Neural progenitor cell (in vitro differentiated cells): Measurements from ENCODE around the gene AMMECR1.

ENCODE experiments used
- EZH2 ChIP-seq: fragments of 200-600 bp; sonication (generic); IDR thresholded peaks from 2 replicates; pipeline ENCODE4 v1.6.1; 2017; ENCODE audit warnings: antibody characterized with exemption, mild to moderate bottlenecking, moderate library complexity
- EZH2phosphoT487 ChIP-seq: fragments of 200-600 bp; sonication (generic); IDR thresholded peaks from 2 replicates; pipeline ENCODE4 v1.6.1; 2017; ENCODE audit warnings: antibody characterized with exemption
- TF ChIP-seq, protein P1 (sequence below): fragments of 200-600 bp; sonication (generic); IDR thresholded peaks from 2 replicates; pipeline ENCODE4 v1.5.1; 2017; ENCODE audit warnings: antibody characterized with exemption, mild to moderate bottlenecking

GRCh38 chrX:110168585-110168984 is 149.3 kb downstream of the AMMECR1 start:
- TF ChIP-seq, protein P1, sequence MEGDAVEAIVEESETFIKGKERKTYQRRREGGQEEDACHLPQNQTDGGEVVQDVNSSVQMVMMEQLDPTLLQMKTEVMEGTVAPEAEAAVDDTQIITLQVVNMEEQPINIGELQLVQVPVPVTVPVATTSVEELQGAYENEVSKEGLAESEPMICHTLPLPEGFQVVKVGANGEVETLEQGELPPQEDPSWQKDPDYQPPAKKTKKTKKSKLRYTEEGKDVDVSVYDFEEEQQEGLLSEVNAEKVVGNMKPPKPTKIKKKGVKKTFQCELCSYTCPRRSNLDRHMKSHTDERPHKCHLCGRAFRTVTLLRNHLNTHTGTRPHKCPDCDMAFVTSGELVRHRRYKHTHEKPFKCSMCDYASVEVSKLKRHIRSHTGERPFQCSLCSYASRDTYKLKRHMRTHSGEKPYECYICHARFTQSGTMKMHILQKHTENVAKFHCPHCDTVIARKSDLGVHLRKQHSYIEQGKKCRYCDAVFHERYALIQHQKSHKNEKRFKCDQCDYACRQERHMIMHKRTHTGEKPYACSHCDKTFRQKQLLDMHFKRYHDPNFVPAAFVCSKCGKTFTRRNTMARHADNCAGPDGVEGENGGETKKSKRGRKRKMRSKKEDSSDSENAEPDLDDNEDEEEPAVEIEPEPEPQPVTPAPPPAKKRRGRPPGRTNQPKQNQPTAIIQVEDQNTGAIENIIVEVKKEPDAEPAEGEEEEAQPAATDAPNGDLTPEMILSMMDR: no peak
- no peak for TF ChIP-seq EZH2
- TF ChIP-seq EZH2phosphoT487: no peak
